Lung (tissue), 12 donors: ENCODE results near the gene HACD2. TPM values are rescaled to one million over a fixed set of nuclear protein-coding genes. Genes with fewer than 3 reads are reported as not detected.

Experiments
- ATAC-seq: fragments of 200-7000 bp; cut with Tn5 transposase; one replicate; pipeline ENCODE4 v1.9.1; 2020; ENCODE audit warnings: moderate number of reproducible peaks; ENCODE audit not compliant: insufficient read depth, low FRiP score
- DNase-seq, 3 donors: peaks; one replicate each; pipeline ENCODE4 v3.0.0-alpha.2; 2013 to 2017
- H3K27ac ChIP-seq, 2 donors: one replicate each; pipeline ENCODE4 v1.5.1; 2013; ENCODE audit warnings: mild to moderate bottlenecking in 2 of 2, moderate library complexity in 2 of 2, control low read depth in 1 of 2, inconsistent platforms in 1 of 2, low read depth in 1 of 2, low read length in 1 of 2
- H3K27me3 ChIP-seq, 3 donors: one replicate each; pipeline ENCODE4 v1.5.1; 2013; ENCODE audit warnings: low read length in 2 of 3; ENCODE audit not compliant: control insufficient read depth in 3 of 3, insufficient read depth in 3 of 3
- H3K36me3 ChIP-seq, 4 donors: one replicate each; pipeline ENCODE4 v1.5.1; 2013; ENCODE audit warnings: low read length in 4 of 4, mild to moderate bottlenecking in 1 of 4, moderate library complexity in 1 of 4; ENCODE audit not compliant: control insufficient read depth in 4 of 4, insufficient read depth in 4 of 4
- H3K4me1 ChIP-seq, 5 donors: one replicate each; pipeline ENCODE4 v1.5.1; 2013; ENCODE audit warnings: low read length in 5 of 5, mild to moderate bottlenecking in 2 of 5, moderate library complexity in 1 of 5; ENCODE audit not compliant: control insufficient read depth in 5 of 5, insufficient read depth in 5 of 5
- H3K4me3 ChIP-seq: one replicate; pipeline ENCODE4 v1.5.1; 2013; ENCODE audit warnings: mild to moderate bottlenecking, control low read depth, moderate library complexity
- H3K9ac ChIP-seq, 2 donors: one replicate each; pipeline ENCODE4 v1.5.1; 2013; ENCODE audit warnings: low read length in 2 of 2, control low read depth in 1 of 2; ENCODE audit not compliant: insufficient read depth in 1 of 2
- H3K9me3 ChIP-seq, 4 donors: one replicate each; pipeline ENCODE4 v1.5.1; 2013; ENCODE audit warnings: low read length in 3 of 4, mild to moderate bottlenecking in 1 of 4, moderate library complexity in 1 of 4; ENCODE audit not compliant: control insufficient read depth in 4 of 4, insufficient read depth in 3 of 4
- CTCF ChIP-seq: IDR thresholded peaks from 2 replicates; pipeline ENCODE4 v1.5.1; 2012; ENCODE audit warnings: mild to moderate bottlenecking; ENCODE audit errors: control extremely low read depth, extremely low read depth
- WGBS, 2 donors: extraction: QIAGEN DNeasy Blood & Tissue Kit; methylation state at CpG; one replicate each; pipeline ENCODE4 v1.1.7; 2013; 5-methylcytosine and 5-hydroxymethylcytosine counted together
- polyA plus RNA-seq, 2 donors: library from polyadenylated mRNA; stranded (reverse); fragments of 200-250 nt; gene quantifications; one replicate each; pipeline ENCODE4 v1.2.1, GENCODE V29; 2013
- total RNA-seq, 2 donors: library from RNA; depleted of rRNA in 1 of 2; stranded (reverse); fragments of >200 nt in 1 of 2; gene quantifications; one replicate each; pipeline ENCODE4 v1.2.1, GENCODE V29; 2014 to 2021
- donor health status: control.
- donor health status: control.
- donor health status: Bipolar disorder and iron deficiency.
- donor health status: healthy.
- donor health status: DM: yes; HTN: yes; CAD: no.

The HACD2 gene
- total and polyA plus RNA-seq, 4 donors, result 17.1 to 40.7 (median 28.2) TPM

- DNase-seq (no peak), ATAC-seq (no peak)
- Histone ChIP-seq H3K9ac (no peak overlapping the region), H3K27me3 (no peaks in the 10 kb centered on the region), H3K27ac (no peak overlapping the region), H3K9me3 (no peaks in the 10 kb centered on the region), H3K4me1 (no peaks in the 10 kb centered on the region), H3K36me3 (peaks cover 6 to 16% (median 11%) of the 10 kb centered on the region in 4 donors), H3K4me3 (no peak overlapping the region)
- no peak for TF ChIP-seq CTCF
- WGBS, 2 donors, result 98 to 99% methylated on average over 3 of the region's 3 CpGs
These were observed 86.1 kb downstream of the HACD2 start for GRCh38 chr3:123498761-123499160.

- Histone ChIP-seq H3K27ac (no peak overlapping the region), H3K36me3 (peaks cover 0 to 21% (median 13%) of the 10 kb centered on the region in 4 donors), H3K4me1 (no peaks in the 10 kb centered on the region), H3K27me3 (no peaks in the 10 kb centered on the region), H3K9ac (no peak overlapping the region), H3K9me3 (no peaks in the 10 kb centered on the region), H3K4me3 (no peak overlapping the region)
- TF ChIP-seq CTCF, result no peak
- ATAC-seq (no peak), DNase-seq (no peak)
- WGBS, 2 donors, result 90 to 95% methylated on average over 4 of the region's 4 CpGs
These were observed 90.9 kb downstream of the HACD2 start for GRCh38 chr3:123493912-123494311.

DNA sequence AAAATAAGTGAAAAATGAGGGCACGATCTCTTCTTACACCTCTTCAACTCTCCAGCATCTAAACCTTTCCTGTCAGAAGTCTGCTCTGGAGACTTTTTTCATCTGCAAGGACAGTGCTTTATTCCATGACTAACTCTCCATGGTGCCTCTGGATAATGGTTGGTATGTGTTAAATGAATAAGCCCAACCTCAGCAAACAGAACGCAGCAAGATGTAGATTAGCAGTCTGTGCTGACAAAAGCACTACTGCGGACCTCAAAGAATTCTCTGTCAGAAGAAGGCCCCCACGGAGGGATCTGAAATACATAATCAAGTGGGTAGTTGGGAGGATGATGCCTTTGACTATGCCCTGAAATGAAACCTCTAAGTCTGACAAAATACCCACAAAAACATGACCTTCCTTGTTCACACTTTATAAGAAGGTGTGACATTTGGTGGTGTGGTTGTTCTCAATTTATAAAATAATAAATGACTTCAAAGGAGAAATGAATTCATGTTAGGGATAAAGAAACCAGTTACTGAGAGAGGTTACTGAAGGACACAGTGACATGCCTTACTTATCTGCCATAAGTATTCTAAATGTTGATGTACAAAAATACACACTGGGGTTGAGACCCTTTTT, 92.8 kb downstream of the HACD2 start:
- Histone ChIP-seq H3K9ac (no peak overlapping the region), H3K4me3 (no peak overlapping the region), H3K36me3 (peaks cover 0 to 15% (median 5%) of the 10 kb centered on the region in 4 donors), H3K4me1 (no peaks in the 10 kb centered on the region), H3K9me3 (no peaks in the 10 kb centered on the region), H3K27ac (no peak overlapping the region), H3K27me3 (no peaks in the 10 kb centered on the region)
- 87 to 89% methylated on average over 4 of the region's 4 CpGs for WGBS, 2 donors
- ATAC-seq (no peak), DNase-seq (no peak)
- no peak for TF ChIP-seq CTCF
